ENCODE data around the gene ABCB11.

Gene ABCB11

GRCh38 chr2:168977608-168978007, 53.5 kb downstream of the ABCB11 start:
- no peak for TF ChIP-seq CTCF (IDR thresholded peaks at IDR 0.05; ENCODE audit: insufficient read depth, low read depth, low read length, missing control alignments)
- H3K4me3 ChIP-seq (ENCODE audit: low read depth, low read length), result no peak overlapping the region
- DNase-seq (ENCODE audit: low read depth), result no peak

GRCh38 chr2:168976034-168976654, 55.0 kb downstream of the ABCB11 start:
- no peak for DNase-seq (ENCODE audit: low read depth)
- TF ChIP-seq CTCF (IDR thresholded peaks at IDR 0.05; ENCODE audit: insufficient read depth, low read depth, low read length, missing control alignments), result no peak
- no peak overlapping the region for H3K4me3 ChIP-seq (ENCODE audit: low read depth, low read length)

- TF ChIP-seq CTCF (IDR thresholded peaks at IDR 0.05; ENCODE audit: insufficient read depth, low read depth, low read length, missing control alignments), result no peak
- DNase-seq (ENCODE audit: low read depth), result no peak
- H3K4me3 ChIP-seq (ENCODE audit: low read depth, low read length), result no peak overlapping the region
These were observed 56.7 kb downstream of the ABCB11 start for GRCh38 chr2:168974428-168974827.

- H3K4me3 ChIP-seq (ENCODE audit: low read depth, low read length), result no peak overlapping the region
- TF ChIP-seq CTCF (IDR thresholded peaks at IDR 0.05; ENCODE audit: insufficient read depth, low read depth, low read length, missing control alignments), result no peak
- DNase-seq (ENCODE audit: low read depth), result no peak
These were observed 59.9 kb downstream of the ABCB11 start for GRCh38 chr2:168971261-168971660.

GRCh38 chr2:168970711-168971233, 60.4 kb downstream of the ABCB11 start:
- no peak overlapping the region for H3K4me3 ChIP-seq (ENCODE audit: low read depth, low read length)
- TF ChIP-seq CTCF (IDR thresholded peaks at IDR 0.05; ENCODE audit: insufficient read depth, low read depth, low read length, missing control alignments), result no peak
- DNase-seq (ENCODE audit: low read depth), result no peak

GRCh38 chr2:168969865-168970264, 61.3 kb downstream of the ABCB11 start:
- no peak for DNase-seq (ENCODE audit: low read depth)
- no peak overlapping the region for H3K4me3 ChIP-seq (ENCODE audit: low read depth, low read length)

More at GRCh38 chr2:168969865-168970264, 61.3 kb downstream of the ABCB11 start:
- no peak for TF ChIP-seq CTCF (IDR thresholded peaks at IDR 0.05; ENCODE audit: insufficient read depth, low read depth, low read length, missing control alignments)
